H1 (cell line): ENCODE results near the gene FGGY. TPM values are rescaled to one million over a fixed set of nuclear protein-coding genes. Genes with fewer than 3 reads are reported as not detected.

ENCODE experiments used
- BCL11A ChIP-seq, 2 experiments: IDR thresholded peaks; one replicate each; pipeline ENCODE4 v1.6.1; 2011; ENCODE audit warnings: low read depth in 2 of 2, low read length in 2 of 2, mild to moderate bottlenecking in 2 of 2
- CEBPB ChIP-seq: IDR thresholded peaks from 2 replicates; pipeline ENCODE4 v1.6.1; 2012; ENCODE audit warnings: low read depth, low read length
- HDAC2 ChIP-seq, 2 experiments: fragments of 300-600 bp in 1 of 2; sonication (generic) in 1 of 2; IDR thresholded peaks; 2 replicates each; pipeline ENCODE4 v1.6.1; 2011 to 2012; ENCODE audit warnings: low read depth in 2 of 2, low read length in 2 of 2, mild to moderate bottlenecking in 2 of 2, moderate library complexity in 2 of 2, borderline replicate concordance in 1 of 2, inconsistent platforms in 1 of 2
- NANOG ChIP-seq: IDR thresholded peaks from 2 replicates; pipeline ENCODE4 v1.6.1; 2011; ENCODE audit warnings: low read length, low read depth, mild to moderate bottlenecking, inconsistent platforms; ENCODE audit not compliant: insufficient read depth, poor library complexity, severe bottlenecking
- PHF8 ChIP-seq: fragments of 200-600 bp; sonication (generic); conservative IDR thresholded peaks from 2 replicates; pipeline ENCODE4 v1.7.1; 2012; ENCODE audit warnings: low read depth, mild to moderate bottlenecking, inconsistent platforms, low read length, moderate library complexity
- RAD21 ChIP-seq, 2 experiments: IDR thresholded peaks in 1 of 2; conservative IDR thresholded peaks in 1 of 2; 2 replicates each; pipeline ENCODE4 v1.6.1; 2011; ENCODE audit warnings: low read depth in 2 of 2, low read length in 2 of 2, improper control_type of control experiment in 1 of 2, inconsistent platforms in 1 of 2, mild to moderate bottlenecking in 1 of 2, moderate library complexity in 1 of 2
- SAP30 ChIP-seq: fragments of 300-600 bp; sonication (generic); IDR thresholded peaks from 2 replicates; pipeline ENCODE4 v1.7.1; 2012; ENCODE audit warnings: low read length, moderate library complexity, mild to moderate bottlenecking, inconsistent platforms; ENCODE audit not compliant: insufficient read depth, insufficient replicate concordance
- SIX5 ChIP-seq: IDR thresholded peaks from 2 replicates; pipeline ENCODE4 v1.6.1; 2011; ENCODE audit warnings: mild to moderate bottlenecking, low read depth, low read length
- TCF12 ChIP-seq: IDR thresholded peaks from 2 replicates; pipeline ENCODE4 v1.6.1; 2011; ENCODE audit warnings: low read depth, mild to moderate bottlenecking, low read length
- polyA plus RNA-seq, 7 experiments: library from polyadenylated mRNA; depleted of rRNA in 3 of 7; stranded (reverse) in 5 of 7; unstranded in 2 of 7; fragments of >200 nt in 5 of 7; fragments of 200-250 nt in 2 of 7; gene quantifications; 1 replicate in 5 of 7; 2 replicates in 1 of 7; 4 replicates in 1 of 7; pipeline versions ENCODE4 v1.2.1 to v1.2.3, GENCODE V29; 2011 to 2013; ENCODE audit warnings: missing spikeins in 2 of 7, mixed read lengths in 2 of 7
- total RNA-seq: library from RNA; stranded (reverse); fragmentation: NEBNext Ultra II Directional; extraction: Animal tissue kit (Norgen Biotek cat#: 25700); gene quantifications from 2 replicates; pipeline ENCODE4 v1.2.1, GENCODE V29; 2021
- TF ChIP-seq, protein P1 (sequence below): IDR thresholded peaks from 2 replicates; pipeline ENCODE4 v1.6.1; 2012; ENCODE audit warnings: inconsistent platforms
- TF ChIP-seq, protein P2 (sequence below), 3 experiments: IDR thresholded peaks; 1 replicate in 2 of 3; 2 replicates in 1 of 3; pipeline versions ENCODE4 v1.5.1 to v1.6.1; 2011; ENCODE audit warnings: low read length in 3 of 3, mild to moderate bottlenecking in 3 of 3, inconsistent platforms in 2 of 3, low read depth in 1 of 3, moderate library complexity in 1 of 3; ENCODE audit not compliant: insufficient read depth in 1 of 3; ENCODE audit errors: control extremely low read depth in 1 of 3
- TF ChIP-seq, protein P3 (sequence below): IDR thresholded peaks from 2 replicates; pipeline ENCODE4 v1.6.1; 2011; ENCODE audit warnings: low read length, improper control_type of control experiment

The FGGY gene
- total and polyA plus RNA-seq, 2 of the 8 experiments (the other 6 are each of a cell fraction or from before 2014, with no cell fraction given), result 10.3 to 12.5 TPM

DNA sequence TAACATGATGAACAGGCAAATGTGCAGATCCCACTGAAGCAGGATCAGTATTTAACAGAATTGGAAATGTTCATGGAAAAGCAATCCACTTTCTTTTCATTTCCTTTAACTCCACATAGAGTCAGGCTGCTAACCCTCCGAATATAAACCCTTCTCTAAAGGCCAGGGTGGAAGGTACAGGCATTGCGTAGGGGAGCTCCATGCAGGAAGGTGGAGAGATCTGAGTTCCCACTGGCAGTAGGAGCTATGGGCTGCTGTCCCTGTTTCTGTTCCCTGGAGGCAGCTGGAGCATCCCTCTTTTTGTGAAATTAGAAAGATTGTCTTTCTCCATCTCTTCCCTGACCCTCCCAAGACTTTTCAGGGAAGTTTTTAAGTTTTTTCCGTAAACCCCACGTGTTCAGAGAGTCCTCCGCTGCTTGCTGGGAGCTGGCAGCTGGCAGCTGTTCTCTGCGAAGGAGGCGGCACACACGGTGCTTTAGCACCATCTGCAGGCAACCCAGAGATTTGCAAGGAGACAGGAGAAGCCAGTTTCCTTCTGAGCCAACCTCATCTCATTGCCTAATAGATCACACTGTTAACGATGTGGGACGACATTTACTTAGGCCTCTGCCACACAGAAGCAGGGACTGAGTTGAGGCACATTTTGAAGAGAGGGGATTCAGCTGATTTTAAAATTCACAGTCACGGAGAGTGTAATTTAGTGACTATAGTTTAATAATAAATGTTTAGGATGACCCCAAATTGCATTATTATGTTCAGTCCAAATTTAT lies 462.4 kb downstream of the FGGY start (continued):
- TF ChIP-seq RAD21 (IDR thresholded peaks at IDR 0.05 in 1 of 2, conservative IDR thresholded peaks at IDR 0.05 in 1 of 2; ENCODE audit: low read depth in 2 of 2, low read length in 2 of 2) (peak; percentile 99), PHF8 (no peak), BCL11A (IDR thresholded peaks at IDR 0.05; ENCODE audit: low read depth in 2 of 2, low read length in 2 of 2) (no peak), SAP30 (no peak), TCF12 (peak; percentile 81; the same call in 1 of the 2 replicates), NANOG (no peak), HDAC2 (IDR thresholded peaks at IDR 0.05; ENCODE audit: borderline replicate concordance in 1 of 2, low read depth in 2 of 2, low read length in 2 of 2) (no peak), SIX5 (no peak), CEBPB (peak; percentile 89)
- TF ChIP-seq, protein P1, sequence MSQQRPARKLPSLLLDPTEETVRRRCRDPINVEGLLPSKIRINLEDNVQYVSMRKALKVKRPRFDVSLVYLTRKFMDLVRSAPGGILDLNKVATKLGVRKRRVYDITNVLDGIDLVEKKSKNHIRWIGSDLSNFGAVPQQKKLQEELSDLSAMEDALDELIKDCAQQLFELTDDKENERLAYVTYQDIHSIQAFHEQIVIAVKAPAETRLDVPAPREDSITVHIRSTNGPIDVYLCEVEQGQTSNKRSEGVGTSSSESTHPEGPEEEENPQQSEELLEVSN, result peak; percentile 77
- TF ChIP-seq, protein P2, sequence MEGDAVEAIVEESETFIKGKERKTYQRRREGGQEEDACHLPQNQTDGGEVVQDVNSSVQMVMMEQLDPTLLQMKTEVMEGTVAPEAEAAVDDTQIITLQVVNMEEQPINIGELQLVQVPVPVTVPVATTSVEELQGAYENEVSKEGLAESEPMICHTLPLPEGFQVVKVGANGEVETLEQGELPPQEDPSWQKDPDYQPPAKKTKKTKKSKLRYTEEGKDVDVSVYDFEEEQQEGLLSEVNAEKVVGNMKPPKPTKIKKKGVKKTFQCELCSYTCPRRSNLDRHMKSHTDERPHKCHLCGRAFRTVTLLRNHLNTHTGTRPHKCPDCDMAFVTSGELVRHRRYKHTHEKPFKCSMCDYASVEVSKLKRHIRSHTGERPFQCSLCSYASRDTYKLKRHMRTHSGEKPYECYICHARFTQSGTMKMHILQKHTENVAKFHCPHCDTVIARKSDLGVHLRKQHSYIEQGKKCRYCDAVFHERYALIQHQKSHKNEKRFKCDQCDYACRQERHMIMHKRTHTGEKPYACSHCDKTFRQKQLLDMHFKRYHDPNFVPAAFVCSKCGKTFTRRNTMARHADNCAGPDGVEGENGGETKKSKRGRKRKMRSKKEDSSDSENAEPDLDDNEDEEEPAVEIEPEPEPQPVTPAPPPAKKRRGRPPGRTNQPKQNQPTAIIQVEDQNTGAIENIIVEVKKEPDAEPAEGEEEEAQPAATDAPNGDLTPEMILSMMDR (IDR thresholded peaks at IDR 0.05; ENCODE audit: control extremely low read depth in 1 of 3, insufficient read depth in 1 of 3, low read depth in 1 of 3, low read length in 3 of 3), result peak; percentile 75 to 96 (median 84)
- TF ChIP-seq, protein P3, sequence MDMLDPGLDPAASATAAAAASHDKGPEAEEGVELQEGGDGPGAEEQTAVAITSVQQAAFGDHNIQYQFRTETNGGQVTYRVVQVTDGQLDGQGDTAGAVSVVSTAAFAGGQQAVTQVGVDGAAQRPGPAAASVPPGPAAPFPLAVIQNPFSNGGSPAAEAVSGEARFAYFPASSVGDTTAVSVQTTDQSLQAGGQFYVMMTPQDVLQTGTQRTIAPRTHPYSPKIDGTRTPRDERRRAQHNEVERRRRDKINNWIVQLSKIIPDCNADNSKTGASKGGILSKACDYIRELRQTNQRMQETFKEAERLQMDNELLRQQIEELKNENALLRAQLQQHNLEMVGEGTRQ, result peak; percentile 51; the same call in 1 of the 2 replicates
